UCSD-AML1 (cell line): Measurements from ENCODE around the gene CPAMD8.
"Not testable (repeated sequence)": the region's sequence is repeated elsewhere in the genome, so short reads cannot be mapped to it uniquely, and the experiment has no call there.

ENCODE experiments used
- DNase-seq: peaks from one replicate; lab custom pipeline; 2025; ENCODE audit not compliant: unreplicated experiment; lab: John Stamatoyannopoulos, UW

The CPAMD8 gene

DNA sequence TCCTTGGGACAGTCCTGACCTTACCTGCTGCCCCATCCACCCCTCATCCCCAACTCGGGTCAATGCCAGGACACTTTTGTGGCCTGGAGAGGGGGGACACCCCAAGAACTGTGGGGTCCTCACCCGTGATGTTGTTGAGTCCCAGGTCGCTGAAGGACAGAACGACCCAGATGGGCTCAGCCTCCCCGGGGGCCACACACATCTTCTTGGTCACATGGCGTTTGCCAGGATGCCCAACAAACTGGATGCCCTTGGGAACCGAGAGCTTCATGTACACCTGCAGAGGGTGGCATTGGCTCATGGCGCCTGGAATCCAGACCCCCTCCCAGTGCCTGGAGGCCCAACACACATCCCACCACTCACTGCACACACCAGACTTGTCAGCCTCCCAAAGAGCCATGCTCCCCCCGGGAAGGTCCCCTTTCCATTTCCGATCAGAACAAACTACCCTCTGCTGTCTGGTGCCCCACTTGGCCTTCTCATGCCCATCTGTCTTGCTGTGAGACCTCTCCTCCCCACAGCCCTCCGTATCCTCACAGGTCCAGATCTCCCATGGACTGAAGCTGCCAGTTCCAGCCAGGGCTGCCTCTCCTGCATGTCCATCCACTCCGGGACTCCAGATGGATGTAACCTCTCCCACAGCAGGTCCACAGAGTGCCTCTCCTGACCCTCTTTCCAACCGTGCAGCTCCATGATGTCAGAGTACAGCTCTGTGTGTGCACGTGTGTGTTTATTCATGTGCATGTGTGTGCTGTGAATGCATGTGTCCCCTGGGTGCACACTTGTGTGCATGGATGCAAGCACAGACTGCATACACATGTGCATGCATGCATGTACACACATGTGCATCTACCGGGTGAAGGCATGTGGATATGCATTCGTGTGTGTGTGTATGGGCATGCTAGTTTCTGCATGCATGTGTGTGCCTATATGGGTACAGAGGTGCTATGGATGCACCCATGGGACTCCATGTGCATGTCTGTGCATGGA is 79.4 kb downstream of the CPAMD8 start:
- no peak for DNase-seq

DNA sequence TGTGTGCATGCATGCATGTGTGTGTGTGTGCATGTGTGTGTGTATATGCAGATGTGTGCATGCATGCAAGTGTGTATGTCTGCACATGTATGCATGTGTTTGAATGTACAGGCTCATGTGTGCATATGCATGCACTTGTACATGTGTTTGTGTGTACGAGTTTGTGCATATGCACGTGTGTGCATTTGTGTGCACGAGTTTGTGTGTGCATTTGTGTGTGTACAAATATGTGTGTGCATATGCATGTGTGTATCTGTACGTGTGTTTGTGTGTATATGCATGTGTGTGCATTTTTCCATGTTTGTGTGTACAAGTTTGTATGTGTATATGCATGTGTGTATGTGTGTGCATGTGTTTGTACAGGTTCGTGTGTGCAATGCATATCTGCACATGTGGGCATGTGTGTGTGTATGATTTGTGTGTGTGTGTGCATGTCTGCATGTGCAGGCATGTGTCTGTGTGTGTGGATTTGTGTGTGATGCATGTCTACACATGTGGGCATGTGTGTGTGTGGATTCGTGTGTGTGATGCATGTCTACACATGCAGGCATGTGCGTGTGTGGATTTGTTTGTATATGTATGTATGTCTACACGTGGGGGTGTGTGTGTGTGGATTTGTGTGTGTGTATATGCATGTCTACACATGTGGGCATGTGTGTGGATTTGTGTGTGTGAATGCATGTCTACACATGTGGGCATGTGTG is 80.7 kb downstream of the CPAMD8 start:
- no peak for DNase-seq

DNA sequence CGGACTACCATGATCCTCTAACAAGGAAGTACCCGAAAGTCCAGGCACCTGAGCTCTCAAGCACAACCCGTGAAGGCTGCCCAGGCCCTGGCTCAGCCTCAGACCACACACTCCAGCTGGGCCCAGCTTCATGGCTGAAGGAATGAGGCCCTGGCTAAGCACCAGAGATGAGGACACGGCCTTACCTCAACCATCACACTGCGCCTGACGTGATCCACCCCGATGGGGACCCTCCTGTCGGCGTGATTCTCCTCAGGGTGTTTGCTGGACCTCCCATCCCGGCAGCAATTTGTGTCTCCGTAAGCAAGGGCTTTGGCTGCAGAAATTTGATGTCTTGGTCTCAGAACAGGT is 81.3 kb downstream of the CPAMD8 start:
- DNase-seq: no peak

DNA sequence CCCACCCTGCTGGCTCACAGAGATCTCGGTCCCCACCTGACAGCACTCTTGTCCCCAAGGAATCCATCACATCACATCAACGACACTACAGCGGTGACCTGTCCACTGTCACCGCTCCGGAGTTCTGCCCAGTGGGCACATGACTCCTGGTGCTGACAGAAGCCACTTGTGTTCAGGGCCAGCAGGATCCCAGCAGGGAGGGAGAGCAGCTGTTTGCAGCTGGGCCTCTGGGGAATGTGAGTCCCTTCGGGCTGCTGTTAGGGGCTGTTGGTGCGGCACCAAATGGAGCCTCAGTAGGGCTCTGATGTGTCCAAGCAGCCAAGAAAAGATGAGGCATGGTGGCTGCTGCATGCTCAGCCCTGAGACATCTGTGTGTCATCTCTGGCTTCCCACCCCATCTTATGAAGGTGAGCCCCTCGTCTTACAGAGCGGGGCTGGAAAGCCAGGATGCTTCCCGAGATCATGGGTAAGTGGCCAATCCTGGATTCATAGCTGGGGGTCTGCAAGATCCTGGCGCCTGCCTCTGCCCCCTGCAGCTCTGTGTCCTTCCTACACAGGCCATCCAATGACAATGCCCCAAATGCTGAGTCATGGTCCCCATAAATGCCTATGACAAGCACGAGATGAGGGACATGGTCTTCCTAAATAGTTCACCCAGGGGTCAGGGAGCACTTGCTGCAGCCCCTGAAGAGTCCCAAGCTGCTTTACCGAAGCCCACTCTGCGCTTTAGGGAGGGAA is 81.8 kb downstream of the CPAMD8 start:
- no peak for DNase-seq

DNA sequence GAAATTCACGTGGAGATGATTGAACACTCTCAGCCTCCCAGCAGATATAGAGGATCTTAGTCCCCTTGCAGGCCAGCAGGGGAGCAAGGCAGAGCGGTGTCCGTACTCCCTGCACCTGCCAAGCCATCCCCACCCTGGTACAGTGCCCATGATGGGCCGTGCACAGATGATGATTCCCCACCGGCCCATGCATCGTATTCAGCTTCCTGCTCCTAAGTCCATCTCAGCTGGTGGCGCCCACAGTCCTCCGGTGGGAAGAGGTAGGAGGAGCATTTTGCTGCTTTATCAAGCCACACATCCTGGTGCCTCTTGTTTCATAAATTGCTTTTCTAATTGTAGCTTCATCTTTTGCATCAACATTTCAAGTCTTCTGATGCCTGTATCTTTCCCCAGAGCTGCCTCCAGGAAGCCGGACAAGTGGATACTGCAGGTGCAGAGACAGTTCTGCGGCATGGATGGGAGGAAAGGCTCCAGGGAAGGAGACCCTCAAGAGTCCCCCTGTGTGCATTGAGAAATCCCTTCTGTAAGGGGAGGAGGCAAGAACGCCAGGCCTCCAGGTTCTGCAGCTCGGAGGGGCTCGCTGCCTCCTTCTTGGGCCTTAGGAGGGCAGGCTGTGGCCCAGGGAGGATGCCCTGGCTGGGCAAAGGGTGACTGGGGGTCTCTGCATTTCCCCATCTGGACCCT is 82.5 kb downstream of the CPAMD8 start:
- no peak for DNase-seq

DNA sequence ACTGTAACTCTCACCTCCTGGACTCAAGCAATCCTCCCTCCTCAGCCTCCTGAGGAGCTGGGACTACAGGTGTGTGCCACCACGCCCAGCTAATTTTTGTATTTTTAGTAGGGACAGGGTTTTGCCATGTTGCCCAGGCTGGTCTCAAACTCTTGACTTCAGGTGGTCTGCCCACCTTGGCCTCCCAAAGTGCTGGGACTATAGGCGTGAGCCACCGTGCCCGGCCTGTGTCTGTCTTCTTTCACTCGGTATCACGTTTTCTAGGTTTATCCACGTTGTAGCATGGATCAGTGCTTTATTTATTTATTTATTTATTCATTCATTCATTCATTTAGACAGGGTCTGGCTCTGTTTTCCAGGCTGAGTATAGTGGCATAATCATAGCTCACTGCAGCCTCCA is 83.5 kb downstream of the CPAMD8 start:
- DNase-seq: not testable (repeated sequence)

DNA sequence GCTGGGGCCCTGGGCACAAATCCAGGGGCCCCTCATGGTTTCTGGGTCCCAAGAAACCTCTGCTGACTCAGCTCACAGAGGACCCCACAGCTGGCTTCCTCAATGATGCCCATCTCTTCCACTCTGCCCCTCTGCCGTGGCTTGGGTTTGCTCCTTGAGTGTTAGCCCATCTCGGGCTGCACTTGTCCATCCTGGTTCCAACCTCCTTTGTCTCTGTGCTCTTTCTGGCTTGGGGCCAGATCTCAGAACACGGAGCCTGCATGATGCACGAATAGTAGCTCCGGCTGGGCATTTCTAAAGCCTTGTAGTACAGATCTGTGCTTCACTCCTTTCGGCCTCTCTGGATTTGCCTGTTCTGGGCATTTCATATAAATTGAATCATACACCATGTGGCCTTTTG is 84.0 kb downstream of the CPAMD8 start:
- no peak for DNase-seq

DNA sequence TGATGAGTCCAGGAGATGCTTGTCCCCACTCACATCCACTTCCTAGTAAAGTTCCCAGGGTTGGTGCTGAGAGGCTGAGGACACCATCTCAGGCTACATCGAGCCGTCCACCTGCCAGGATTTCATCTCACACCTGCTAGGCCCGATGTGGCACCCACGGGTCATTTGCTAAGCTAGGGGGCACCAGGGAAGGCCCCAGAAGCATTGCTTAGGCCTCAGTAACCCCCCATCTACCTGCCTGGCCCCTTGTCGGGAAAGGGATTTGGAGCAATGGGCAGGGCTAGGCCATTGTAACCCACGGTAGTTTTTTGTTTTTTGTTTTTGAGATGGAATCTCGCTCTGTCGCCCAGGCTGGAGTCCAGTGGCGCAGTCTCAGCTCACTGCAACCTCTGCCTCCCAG is 86.0 kb downstream of the CPAMD8 start:
- DNase-seq: no peak

DNA sequence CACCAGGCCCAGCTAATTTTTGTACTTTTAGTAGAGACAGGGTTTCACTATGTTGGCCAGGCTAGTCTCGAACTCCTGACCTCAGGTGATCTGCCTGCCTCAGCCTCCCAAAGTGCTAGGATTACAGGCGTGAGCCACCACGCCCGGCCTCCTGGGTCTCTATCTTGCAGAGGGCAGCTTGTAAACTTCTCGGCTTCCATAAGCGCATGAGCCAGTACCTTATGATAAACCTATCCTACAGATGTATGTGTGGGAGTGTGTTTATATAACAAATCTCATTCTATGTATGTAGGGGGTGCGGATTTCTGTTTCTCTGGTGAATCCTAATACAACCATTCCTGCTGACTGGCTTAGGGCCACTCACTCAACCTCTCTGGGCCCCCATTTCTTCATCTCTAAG is 86.5 kb downstream of the CPAMD8 start:
- not testable (repeated sequence) for DNase-seq

DNA sequence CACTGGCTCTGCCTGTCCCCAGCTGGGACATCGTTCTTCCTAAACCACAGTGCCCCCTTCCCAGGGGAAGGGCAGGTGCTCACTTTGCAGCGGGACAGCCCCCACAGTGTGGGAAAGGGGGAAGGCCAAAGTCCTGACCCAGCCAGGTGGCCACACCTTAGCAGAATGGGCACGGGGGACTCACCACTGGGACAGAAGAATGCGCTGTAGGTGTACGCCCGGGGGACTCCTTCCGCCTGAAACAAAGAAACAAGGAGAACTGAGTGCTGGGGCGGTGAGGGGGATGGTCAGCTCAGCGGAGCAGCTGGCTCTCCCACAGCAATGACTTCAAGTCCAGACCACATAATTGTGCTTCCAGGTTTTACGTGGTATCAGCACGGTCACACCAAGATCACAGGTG is 88.4 kb downstream of the CPAMD8 start:
- DNase-seq: no peak

DNA sequence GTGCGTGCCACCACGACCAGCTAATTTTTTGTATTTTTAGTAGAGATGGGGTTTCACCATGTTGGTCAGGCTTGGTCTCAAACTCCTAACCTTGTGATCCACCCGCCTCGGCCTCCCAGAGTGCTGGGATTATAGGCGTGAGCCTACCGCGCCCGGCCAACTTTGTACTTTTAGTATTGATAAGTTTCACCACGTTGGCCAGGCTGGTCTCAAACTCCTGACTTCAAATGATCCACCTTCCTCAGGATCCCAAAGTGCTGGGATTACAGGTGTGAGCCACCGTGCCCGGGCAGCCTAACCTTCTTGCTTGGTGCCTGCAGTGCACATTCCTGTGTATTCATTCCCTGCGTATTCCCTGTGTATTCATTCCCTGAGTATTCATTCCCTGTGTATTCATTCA is 88.8 kb downstream of the CPAMD8 start:
- not testable (repeated sequence) for DNase-seq

DNA sequence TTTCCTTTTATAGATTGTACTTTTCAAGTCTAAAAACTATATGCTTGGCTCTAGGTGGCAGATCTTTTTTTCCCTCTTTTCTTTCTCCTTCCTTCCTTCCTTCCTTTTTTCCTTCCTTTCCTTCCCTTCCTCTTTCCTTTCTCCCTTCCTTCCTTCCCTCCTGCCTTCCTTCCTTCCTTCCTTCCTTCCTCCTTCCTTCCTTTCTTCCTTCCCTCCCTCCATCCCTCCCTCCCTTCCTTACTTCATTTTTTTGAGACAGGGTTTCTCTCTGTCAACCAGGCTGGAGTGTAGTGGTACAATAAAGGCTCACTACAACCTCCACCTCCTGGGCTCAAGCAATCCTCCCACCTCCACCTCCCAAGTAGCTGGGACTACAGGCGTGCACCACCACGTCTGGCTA is 89.7 kb downstream of the CPAMD8 start:
- DNase-seq: no peak

DNA sequence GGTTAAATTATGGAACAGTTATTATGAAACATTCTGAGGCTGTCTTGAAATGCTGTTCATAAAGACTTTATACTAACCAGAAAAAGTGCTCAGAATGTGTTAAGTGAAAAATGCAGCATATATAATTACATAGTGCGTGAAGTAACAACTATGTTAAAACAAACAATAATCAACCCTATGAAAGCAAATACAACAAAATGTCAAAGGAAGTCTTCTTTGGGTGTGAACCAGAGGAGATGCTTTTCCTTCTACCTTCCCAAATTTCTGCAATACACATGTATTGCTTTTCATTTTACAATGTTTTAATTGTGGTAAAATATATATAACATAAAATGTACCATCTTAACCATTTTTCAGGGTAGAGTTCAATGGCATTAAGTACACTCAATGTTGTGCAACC is 92.1 kb downstream of the CPAMD8 start:
- DNase-seq: no peak

DNA sequence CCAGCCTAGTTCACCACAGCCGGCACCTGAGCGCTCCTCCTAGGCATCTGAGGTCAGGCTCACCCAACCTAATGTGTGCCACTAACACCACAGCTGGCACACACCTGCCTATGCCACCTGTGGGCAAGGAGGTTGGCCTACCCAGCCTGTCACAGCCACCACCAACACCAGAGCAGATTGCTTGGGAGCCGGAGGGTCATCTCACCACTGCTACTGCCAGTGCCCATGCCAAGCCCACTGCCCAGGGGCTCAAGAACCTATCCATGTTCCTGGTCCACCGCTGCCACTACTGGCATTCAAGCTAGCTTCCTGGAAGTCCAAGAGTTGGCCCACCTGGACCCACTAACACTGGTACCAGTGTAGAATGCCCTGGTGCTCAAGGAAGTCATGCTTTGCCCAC is 95.3 kb downstream of the CPAMD8 start:
- no peak for DNase-seq

DNA sequence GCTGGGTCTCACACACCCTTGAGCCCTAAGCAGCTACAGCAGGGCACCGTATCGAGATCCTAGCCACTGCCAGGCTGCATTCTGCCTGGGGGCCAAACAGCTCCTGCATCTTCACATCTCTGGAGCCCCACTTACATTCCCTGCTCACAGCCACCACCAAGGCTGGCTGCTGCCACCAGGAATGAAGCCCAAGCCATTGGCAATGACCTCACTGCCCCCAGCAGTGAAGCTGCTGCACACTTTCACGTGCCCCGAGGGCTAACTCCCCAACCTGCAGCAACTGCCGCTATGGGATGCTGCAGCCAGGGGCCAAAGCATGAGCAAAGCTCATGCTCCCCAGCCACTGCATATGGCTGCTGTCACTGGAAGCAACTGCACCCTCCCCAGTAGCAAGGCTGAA is 95.9 kb downstream of the CPAMD8 start:
- DNase-seq: no peak

DNA sequence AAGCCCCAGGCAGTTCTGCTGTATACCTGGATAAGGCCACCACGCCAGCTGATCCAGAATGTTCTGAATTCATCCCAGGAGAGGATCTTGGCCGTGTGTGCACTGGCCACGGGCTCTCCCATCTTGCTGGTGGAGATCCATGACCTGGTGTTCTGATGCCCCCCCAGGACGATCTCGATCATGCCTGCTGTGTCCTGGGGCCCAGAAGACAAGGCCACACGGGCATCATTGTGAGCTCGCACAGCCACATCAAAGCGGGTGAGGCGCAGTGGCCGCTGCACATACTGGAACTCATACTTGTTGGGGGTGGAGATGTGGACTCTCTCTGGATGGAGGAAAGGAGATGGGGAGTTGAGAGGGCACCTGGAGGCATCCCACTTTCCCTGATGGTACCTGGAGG is 97.7 kb downstream of the CPAMD8 start:
- no peak for DNase-seq

DNA sequence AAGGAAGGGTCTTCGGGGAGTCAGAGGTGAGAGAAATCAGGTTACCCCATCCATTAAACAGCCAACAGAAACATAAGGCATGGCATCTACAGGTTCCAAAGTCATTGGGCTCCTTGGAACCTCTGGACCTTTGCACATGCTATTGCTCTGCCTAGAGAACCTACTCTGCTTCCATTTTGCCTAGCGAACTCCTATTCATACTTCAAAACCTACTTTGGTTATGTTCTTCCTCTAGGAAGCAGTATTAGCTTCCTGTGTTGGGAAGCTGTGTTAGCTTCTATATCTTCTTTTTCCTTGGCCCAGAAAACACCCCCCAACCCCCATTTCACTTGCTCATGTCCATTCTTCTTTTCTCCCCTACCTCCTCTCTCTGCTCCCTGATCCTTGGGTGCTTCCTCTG is 98.3 kb downstream of the CPAMD8 start:
- no peak for DNase-seq

DNA sequence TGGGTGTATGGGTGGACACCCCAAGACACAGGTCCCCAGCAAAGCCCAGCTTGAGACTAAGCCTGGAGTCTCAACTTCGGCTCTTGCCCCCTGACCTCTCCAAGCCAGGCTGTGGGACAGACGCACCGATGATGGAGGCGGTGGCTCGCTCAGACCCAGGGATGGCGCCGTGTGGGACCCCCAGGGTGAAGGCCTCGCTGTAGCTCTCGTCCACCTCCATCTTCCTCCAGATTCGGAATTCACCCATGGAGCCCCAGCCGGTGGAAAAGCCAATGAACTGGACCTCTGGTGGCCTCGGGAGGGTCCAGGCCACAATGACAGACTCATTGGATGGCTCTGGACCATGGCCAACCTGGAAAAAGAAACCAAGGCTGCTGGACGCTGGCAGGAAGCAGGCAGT is 98.7 kb downstream of the CPAMD8 start:
- DNase-seq: no peak

DNA sequence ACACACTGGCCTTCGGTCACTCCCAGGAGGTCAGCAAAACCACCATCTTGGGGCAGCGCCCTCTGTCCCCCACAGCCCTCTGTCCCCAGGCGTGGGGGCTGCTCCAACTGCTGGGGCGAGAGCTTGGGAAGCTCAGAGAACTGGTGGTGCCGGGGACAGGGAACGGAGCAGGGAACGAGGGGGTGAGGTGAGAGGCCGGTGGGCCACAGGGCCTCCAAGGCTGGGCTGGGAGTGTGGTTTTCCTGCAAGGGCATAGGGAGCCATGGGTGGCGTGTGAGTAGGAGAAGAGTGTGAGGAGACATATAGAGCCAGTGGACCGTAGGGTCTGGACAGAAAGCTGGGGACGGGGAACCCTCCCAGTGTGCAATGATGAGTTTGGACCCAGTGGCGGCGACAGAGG is 103.7 kb downstream of the CPAMD8 start:
- DNase-seq: no peak

DNA sequence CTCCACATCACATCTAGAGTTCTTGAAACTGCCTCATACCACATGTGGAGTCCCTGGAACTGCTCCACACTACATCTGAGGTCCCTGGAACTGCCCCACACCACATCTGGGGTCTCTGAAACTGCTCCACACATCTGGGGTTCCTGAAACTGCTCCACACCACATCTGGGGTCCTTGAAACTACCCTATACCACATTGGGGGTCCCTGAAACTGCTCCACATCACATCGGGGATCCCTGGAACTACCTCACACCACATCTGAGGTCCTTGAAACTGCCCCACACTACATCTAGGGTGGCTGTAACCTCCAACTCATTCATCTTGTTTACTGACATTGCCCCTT is 104.0 kb downstream of the CPAMD8 start:
- DNase-seq: no peak
